ENCODE results near the gene RHOXF2. TPM values are rescaled to one million over a fixed set of nuclear protein-coding genes. Genes with fewer than 3 reads are reported as not detected.
"Not testable (repeated sequence)": the region's sequence is repeated elsewhere in the genome, so short reads cannot be mapped to it uniquely, and the experiment has no call there.

The RHOXF2 gene, protein sequence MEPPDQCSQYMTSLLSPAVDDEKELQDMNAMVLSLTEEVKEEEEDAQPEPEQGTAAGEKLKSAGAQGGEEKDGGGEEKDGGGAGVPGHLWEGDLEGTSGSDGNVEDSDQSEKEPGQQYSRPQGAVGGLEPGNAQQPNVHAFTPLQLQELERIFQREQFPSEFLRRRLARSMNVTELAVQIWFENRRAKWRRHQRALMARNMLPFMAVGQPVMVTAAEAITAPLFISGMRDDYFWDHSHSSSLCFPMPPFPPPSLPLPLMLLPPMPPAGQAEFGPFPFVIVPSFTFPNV
- not detected in 2 replicates for total RNA-seq (2014; rRNA removed)
- polyA plus RNA-seq (2012): not detected

DNA sequence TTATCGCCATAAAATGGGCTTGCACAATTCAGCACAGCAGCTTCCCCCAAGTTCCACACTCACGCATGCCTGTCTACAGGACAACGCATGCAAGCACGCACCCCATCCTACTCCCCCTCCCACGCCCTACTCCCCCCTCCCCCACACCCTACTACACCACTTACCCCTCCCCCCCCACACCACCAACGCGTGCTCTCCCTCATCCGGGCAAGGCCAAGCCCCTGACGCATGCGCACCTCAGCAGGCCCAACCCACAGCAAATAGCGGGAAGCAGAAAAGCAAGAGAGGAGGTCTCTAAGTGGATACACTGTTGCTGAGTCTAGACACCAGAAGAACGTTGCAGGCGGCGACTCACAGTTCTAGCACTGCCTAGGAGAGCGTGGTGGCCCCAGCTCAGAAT is at the start of gene RHOXF2:
Gene RHOXF2, plus strand, starts transcription at position 301 of the 400 bp plus-strand sequence. CDS start 138 bp downstream, outside the sequence.
- DNase-seq (ENCODE audit: low read depth): not testable (repeated sequence)

- DNase-seq (ENCODE audit: low read depth): no peak
Observed at GRCh38 chrX:120109378-120109777, 49.0 kb upstream of the RHOXF2 start.

DNA sequence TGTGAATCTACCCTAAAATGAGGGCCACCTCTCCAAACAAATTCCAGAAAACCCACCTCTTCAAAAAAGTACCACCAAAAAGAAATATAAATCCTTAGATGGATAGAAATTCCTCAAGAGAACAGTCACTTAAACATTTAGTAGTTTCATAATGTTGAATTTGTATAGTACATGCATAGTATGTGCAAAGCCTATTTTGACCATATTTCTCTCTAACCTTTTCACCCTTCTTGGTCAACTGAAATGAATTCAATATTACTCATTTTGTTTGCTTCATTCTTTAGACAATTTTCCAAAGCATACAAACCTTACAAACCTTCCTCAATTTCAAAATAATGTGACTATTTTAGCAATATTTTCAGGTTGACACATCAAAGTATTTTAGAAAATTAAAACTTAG is 46.8 kb upstream of the RHOXF2 start:
- DNase-seq (ENCODE audit: low read depth): no peak

GRCh38 chrX:120115438-120115963 is 42.9 kb upstream of the RHOXF2 start, which contains the start of gene RHOXF1:
Gene RHOXF1 (minus strand): TSS chrX:120115913. CDS start chrX:120115862, 51 bp downstream.
- DNase-seq (ENCODE audit: low read depth): no peak

GRCh38 chrX:120120223-120120622 is 38.2 kb upstream of the RHOXF2 start:
- no peak for DNase-seq (ENCODE audit: low read depth)

- no peak for DNase-seq (ENCODE audit: low read depth)
Observed at GRCh38 chrX:120125444-120125843, 33.0 kb upstream of the RHOXF2 start.

- not testable (repeated sequence) for DNase-seq (ENCODE audit: low read depth)
Observed at GRCh38 chrX:120128306-120128846, 30.0 kb upstream of the RHOXF2 start.

- DNase-seq (ENCODE audit: low read depth): no peak
Observed at GRCh38 chrX:120136128-120136527, 22.3 kb upstream of the RHOXF2 start.

- no peak for DNase-seq (ENCODE audit: low read depth)
Observed at GRCh38 chrX:120136840-120137239, 21.6 kb upstream of the RHOXF2 start.

GRCh38 chrX:120137439-120137838 is 21.0 kb upstream of the RHOXF2 start:
- DNase-seq (ENCODE audit: low read depth): no peak

DNA sequence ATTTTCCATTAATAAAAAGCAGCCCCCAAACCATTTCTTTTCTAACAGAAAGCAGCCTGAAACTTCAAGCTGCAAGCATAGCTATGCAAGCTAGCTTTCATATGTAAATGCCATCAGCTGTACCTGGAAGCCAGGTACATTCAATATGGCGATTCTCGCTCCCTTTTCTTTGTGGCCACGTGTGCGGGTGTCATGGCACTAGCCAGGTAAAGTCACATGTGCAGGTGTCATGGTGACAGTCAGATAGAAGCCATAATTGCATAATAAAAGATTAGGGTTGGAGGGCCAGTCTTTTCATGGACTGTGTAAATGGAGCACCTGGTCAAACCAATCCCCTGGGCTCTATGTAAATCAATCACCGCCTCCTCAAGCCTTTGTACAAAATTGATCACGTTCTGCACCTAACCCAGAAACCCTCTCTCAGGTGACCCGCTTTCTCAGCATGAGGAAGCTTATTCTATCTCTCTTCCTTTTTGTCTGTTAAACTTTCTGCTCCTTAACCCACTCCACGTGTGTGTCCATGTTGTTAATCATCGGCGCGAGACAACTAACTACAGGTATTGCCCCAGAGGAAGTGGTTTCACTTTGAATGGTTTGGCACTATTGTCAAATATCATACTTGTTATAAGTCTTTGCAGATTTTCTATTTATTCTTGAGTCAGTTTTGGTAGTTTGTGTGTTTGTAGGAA is 18.0 kb upstream of the RHOXF2 start:
- no peak for DNase-seq (ENCODE audit: low read depth)

DNA sequence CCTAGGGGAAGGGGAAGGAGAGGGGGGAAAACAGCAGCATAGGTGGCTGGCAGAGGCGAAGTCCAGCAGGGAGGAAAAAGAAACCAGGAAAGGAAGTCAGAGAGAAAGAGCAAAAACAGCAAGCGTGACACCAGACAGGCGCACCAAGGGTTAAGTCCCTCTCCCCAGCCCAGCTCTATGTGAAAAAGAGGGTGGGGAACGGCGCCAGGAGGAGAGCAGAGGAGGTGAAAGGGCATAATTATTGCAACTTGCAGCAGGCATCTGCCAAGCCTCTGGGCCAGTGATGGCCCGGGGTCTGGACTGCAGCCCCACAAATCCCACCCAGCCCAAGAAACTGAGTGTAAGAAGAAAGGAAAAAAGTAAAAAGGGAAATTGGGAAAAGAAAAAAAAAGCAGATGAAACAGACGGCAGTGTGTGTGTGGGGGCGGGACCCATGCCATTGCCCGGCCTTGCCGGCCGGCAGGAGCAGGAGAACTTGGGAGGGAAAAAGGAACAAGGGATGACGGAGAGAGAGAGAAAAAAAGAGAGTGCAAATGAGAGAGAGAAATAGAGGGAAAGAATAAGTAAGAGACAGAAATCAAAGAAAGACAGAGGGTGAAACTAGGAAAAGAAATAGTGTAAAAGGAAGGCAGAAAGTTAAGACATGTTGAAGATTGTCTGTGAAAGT is 14.1 kb upstream of the RHOXF2 start:
- DNase-seq (ENCODE audit: low read depth): no peak

DNA sequence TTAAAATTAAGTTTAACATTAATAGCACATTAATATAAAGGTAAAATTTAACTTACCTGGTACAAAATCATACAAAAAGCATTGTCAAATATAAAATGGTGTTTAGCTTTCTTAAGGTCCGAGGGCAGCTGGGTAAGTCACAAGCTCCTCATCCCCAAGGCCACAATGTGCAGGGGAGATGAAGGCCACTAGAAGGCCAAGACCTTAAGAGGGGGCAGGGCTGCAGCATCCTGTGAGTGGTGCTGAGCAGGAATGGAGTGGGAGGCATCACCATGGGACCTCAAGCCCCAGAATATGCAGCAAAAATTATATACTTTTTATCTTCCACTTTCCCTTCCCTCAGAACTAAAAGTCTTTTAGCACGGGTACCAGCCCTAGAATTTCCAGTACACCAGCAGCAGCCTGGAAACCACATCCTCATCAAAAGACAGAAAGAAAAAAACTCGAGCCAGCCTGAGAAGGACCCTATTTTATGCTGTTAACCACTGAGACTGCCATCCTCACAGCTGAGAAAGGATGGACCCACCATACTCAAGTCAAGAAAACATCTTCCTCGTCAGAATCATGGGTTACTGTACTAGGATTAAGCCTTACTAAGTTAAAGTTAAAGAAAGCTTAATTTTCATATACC is 13.0 kb upstream of the RHOXF2 start:
- no peak for DNase-seq (ENCODE audit: low read depth)

DNA sequence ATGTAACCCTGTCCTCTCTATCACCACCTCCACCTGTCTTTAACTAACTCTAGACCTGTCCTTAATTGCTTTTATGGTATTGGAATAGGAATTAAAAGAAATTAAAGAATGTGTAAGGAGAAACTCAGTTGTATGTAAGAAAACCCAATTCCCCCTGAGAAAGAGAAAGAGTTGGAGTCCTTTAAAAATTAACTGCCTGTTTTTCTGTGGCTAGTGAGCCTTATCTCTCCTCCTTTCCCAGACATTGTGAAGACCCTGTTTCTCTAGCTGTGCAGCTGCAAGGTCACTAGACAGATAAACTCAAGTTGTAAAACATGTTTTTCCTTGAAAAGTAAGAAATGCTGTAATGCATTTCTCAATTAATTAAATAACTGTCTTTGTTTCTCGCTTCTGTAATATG is 12.1 kb upstream of the RHOXF2 start:
- DNase-seq (ENCODE audit: low read depth): not testable (repeated sequence)

DNA sequence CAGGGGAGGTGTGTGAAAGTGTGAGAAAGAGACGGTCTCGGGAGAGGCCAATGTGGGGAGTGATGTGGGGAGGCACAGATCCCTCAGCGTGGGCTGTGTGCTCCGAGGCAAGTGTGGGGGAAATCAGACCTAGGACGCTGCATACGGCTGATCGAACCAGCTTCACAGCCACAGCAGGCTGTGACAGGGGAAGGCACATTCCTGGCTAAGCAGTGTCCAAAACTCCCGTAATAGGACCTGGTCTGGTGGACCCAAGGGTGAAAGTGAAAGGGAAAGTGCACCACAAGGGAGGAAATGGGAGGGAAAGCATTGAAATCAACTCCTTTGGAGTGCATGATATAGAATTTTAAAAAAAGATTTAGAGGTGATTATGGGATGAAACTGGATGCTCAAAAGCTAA is 10.9 kb upstream of the RHOXF2 start:
- no peak for DNase-seq (ENCODE audit: low read depth)

GRCh38 chrX:120150109-120150744 is 8.2 kb upstream of the RHOXF2 start:
- not testable (repeated sequence) for DNase-seq (ENCODE audit: low read depth)

DNA sequence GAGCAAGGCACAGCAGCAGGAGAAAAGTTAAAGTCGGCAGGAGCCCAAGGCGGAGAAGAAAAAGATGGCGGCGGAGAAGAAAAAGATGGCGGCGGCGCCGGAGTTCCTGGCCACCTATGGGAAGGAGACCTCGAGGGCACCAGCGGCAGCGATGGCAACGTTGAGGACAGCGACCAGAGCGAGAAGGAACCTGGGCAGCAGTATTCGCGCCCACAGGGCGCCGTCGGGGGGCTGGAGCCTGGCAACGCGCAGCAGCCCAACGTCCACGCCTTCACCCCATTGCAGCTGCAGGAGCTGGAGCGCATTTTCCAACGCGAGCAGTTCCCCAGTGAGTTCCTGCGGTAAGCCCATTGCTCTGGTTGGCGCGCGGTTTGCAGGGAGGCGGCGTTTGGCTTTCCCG is 673 bp downstream of the RHOXF2 start:
- DNase-seq (ENCODE audit: low read depth): not testable (repeated sequence)

DNA sequence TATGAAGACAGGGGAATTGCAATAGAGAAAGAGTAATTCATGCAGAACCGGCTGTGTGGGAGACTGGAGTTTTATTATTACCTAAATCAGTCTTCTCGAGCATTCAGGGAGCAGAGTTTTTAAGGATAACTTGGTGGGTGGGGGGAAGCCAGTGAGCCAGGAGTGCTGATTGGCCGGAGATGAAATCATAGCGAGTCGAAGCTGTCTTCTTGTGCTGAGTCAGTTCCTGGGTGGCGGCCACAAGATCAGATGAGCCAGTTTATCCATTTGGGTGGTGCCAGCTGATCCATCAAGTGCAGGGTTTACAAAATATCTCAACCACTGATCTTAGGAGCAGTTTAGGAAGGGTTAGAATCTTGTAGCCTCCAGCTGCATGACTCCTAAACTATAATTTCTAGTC is 34.8 kb downstream of the RHOXF2 start:
- DNase-seq (ENCODE audit: low read depth): not testable (repeated sequence)

DNA sequence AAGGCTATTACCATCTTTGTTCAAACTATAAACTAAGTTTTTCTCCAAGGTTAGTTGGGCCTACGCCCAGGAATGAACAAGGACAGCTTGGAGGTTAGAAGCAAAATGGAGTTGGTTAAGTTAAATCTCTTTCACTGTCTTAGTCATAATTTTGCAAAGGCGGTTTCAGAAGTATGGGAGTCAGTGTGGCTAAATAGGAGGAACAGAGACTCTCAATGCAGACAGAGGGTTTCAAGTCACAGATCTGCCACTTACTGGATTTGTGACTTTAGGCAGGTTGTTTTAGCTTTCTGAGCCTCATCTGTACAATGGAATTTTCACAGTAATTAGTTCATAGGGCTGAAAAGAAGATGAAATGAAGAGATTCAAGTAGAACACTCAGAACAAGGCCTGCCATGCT is 35.3 kb downstream of the RHOXF2 start:
- DNase-seq (ENCODE audit: low read depth): not testable (repeated sequence)

DNA sequence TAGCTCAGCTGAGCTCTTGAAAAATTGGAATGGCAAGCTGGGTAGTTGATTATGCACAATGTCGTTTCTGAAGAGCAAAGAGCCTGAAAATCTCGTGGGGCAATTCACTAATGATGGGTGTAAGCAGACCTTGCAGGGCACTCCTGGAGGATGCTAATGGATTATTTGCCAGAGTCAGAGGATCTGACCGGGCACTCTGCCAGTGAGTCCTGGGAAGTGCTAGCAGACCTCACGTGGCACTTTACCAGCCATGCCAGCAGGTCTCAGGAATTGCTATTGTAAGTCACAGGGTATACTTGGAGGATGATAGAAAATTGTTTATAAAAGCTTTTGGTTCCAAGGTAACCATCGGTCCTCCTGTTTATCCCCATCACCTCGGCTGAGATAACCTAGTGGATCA is 37.4 kb downstream of the RHOXF2 start:
- not testable (repeated sequence) for DNase-seq (ENCODE audit: low read depth)

Measured in LHCN-M2 (cell line).